ENCODE data around the gene C20orf141.
"Not testable (repeated sequence)": the region's sequence is repeated elsewhere in the genome, so short reads cannot be mapped to it uniquely, and the experiment has no call there.

C20orf141 gene

GRCh38 chr20:2826655-2827054 lies 11.9 kb downstream of the C20orf141 start:
- no peak overlapping the region for H3K27ac Mint-ChIP-seq
- H3K9me3 Mint-ChIP-seq = no peaks in the 10 kb centered on the region
- H3K27me3 Mint-ChIP-seq = peaks cover 33% of the 10 kb centered on the region
- H3K4me1 Mint-ChIP-seq = peaks cover 4% of the 10 kb centered on the region
- no peaks in the 10 kb centered on the region for H3K36me3 Mint-ChIP-seq
- H3K4me3 Mint-ChIP-seq = no peak overlapping the region
- no peak for ATAC-seq

- Mint-ChIP-seq H3K36me3 (peaks cover 2% of the 10 kb centered on the region), H3K27ac (no peak overlapping the region), H3K4me3 (no peak overlapping the region), H3K9me3 (no peaks in the 10 kb centered on the region), H3K4me1 (peaks cover 4% of the 10 kb centered on the region), H3K27me3 (peaks cover 27% of the 10 kb centered on the region)
- ATAC-seq = no peak
These were observed 14.6 kb downstream of the C20orf141 start for GRCh38 chr20:2829376-2829775.

- not testable (repeated sequence) for H3K4me3 Mint-ChIP-seq, H3K27ac Mint-ChIP-seq, H3K9me3 Mint-ChIP-seq, H3K36me3 Mint-ChIP-seq, H3K4me1 Mint-ChIP-seq, ATAC-seq
- H3K27me3 Mint-ChIP-seq = peaks cover 27% of the 10 kb centered on the region
These were observed 16.4 kb downstream of the C20orf141 start for GRCh38 chr20:2831206-2831605.

DNA sequence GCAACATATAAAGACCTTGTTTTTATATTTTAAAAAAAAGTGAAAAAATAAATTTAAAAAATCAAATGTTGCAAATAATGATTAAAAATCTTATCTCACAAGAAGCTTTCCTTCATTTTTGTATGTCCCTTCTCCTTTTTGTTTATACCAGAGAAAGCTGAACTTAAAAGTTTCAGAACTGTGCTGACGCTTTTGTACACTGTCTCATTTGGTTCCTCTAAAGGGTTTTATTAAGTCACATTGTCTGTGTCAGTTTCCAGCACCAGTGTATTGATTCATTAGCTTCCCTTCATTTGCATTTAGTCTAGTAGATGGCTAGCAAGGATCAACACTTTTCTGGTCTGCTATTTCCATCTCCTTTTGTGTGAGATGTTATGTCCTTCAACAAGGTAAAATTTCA lies 19.0 kb downstream of the C20orf141 start:
- H3K9me3 Mint-ChIP-seq = no peaks in the 10 kb centered on the region
- H3K4me1 Mint-ChIP-seq = peaks cover 11% of the 10 kb centered on the region
- no peak for ATAC-seq
- peaks cover 3% of the 10 kb centered on the region for H3K27me3 Mint-ChIP-seq
- H3K4me3 Mint-ChIP-seq = no peak overlapping the region
- H3K36me3 Mint-ChIP-seq = peaks cover 32% of the 10 kb centered on the region
- no peak overlapping the region for H3K27ac Mint-ChIP-seq

GRCh38 chr20:2834401-2835110 lies 19.8 kb downstream of the C20orf141 start:
- Mint-ChIP-seq H3K4me1 (peaks cover 17% of the 10 kb centered on the region), H3K4me3 (no peak overlapping the region), H3K36me3 (peaks cover 32% of the 10 kb centered on the region), H3K27ac (no peak overlapping the region), H3K9me3 (no peaks in the 10 kb centered on the region), H3K27me3 (no peaks in the 10 kb centered on the region)
- no peak for ATAC-seq

- peaks cover 19% of the 10 kb centered on the region for H3K4me1 Mint-ChIP-seq
- no peak overlapping the region for H3K27ac Mint-ChIP-seq
- no peak overlapping the region for H3K4me3 Mint-ChIP-seq
These were observed 20.6 kb downstream of the C20orf141 start for GRCh38 chr20:2835331-2835796.

DNA sequence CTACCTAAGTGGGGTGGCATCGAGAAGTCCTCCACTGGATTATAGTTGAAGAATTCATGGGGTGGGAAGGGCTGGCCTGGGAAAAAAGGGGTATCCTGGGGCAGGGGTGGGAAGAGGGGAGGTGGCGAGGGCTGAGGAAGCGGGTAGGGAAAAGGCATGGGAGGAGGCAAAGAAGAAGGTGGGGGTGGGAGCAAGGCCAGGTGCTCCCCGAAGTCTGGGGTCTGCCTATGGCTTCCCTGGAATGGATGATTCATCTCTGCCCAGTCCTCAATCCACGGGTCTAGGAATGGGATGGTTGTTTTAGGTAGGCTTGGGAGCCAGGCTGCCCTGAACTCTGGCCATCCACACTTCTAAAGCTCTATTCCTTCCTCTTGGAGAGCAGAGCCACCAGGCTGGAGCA lies 21.2 kb downstream of the C20orf141 start:
- H3K4me1 Mint-ChIP-seq = peaks cover 19% of the 10 kb centered on the region
- peaks cover 32% of the 10 kb centered on the region for H3K36me3 Mint-ChIP-seq
- no peaks in the 10 kb centered on the region for H3K27me3 Mint-ChIP-seq
- H3K9me3 Mint-ChIP-seq = no peaks in the 10 kb centered on the region
- H3K27ac Mint-ChIP-seq = no peak overlapping the region
- H3K4me3 Mint-ChIP-seq = no peak overlapping the region
- ATAC-seq = no peak

More at GRCh38 chr20:2835331-2835796, 20.6 kb downstream of the C20orf141 start:
- H3K36me3 Mint-ChIP-seq = peaks cover 32% of the 10 kb centered on the region
- H3K9me3 Mint-ChIP-seq = no peaks in the 10 kb centered on the region
- ATAC-seq = no peak
- H3K27me3 Mint-ChIP-seq = no peaks in the 10 kb centered on the region

DNA sequence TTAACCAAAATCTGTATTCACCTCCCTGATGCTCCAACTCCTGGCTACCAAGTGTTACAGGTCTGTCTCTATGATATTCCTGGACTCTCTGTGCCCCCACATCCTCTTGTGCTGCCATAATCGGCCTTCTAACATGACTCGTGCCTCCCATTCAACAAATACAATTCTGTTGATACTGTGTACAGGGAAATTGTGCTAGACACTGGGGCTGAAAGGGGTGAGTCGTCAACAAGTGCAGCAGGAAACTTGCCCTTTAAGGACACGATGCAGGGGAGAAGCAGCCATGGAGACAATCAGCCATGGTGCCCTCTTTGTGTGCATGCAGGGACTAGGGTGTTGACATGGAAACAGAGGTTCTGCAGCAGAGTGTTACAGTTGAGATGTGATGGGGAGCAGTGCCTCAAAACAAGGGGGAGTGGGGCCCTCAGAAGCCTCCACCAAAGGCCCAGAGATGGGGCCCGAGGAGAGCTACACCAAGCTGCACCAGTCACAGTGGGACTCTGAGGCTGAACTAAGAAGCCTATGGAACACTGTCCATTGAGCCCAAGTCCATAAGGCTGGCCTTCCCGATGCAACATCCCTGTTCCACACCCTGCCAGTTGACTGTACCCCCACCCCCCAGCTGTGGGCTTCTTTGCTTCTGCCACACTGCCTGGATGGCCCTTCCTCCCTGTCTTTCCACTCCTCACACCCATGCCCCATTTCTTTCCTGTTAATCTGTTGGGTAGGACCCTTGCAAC lies 22.6 kb downstream of the C20orf141 start:
- Mint-ChIP-seq H3K4me1 (peaks cover 25% of the 10 kb centered on the region), H3K4me3 (no peak overlapping the region), H3K27ac (no peak overlapping the region), H3K9me3 (no peaks in the 10 kb centered on the region), H3K27me3 (no peaks in the 10 kb centered on the region), H3K36me3 (peaks cover 32% of the 10 kb centered on the region)
- ATAC-seq = no peak

- ATAC-seq = peak; percentile 3
- Mint-ChIP-seq H3K27me3 (no peaks in the 10 kb centered on the region), H3K4me3 (peak overlapping the region; percentile 8), H3K9me3 (no peaks in the 10 kb centered on the region), H3K27ac (no peak overlapping the region), H3K36me3 (peaks cover 32% of the 10 kb centered on the region), H3K4me1 (peaks cover 25% of the 10 kb centered on the region)
These were observed 23.5 kb downstream of the C20orf141 start for GRCh38 chr20:2838170-2838797.

DNA sequence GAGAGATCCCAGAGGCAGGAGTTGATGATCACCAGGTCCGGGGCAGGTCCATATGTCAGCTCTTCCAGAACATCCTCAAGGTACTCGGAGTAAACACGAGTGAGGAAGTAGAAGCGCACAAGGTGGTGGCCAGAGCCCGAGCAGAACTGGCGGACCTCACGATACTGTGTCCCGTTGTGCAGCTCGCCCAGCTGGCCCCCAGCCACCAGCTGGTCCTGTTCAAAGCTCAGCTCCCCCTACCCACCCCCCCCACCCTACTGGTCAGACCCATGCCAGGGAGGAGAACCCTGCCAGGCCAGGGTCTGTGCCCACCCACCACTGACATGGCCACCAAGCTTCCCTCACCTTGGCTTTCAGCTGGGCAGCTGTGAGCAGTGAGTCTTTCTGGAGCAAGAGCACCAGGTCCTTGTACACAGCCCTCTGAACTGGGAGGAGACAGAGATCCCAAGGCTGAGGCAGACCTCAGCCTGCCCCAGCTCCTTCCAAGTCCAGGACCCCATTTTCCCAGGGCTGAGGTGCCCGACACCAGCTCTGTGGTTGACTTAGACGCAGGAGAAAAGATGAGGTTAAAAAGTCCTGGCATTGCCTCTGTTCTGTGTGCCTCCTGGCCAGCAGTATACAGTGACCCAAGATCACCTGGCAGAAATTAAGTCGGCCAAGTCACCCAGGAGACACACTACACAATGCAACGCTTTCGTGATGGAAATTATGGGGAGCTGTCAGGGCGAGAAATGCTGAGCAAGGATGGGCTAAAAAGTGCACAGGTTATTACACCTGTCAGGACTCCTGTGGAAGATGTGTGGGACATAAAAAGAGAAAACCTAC lies 24.3 kb downstream of the C20orf141 start:
- Mint-ChIP-seq H3K27me3 (no peaks in the 10 kb centered on the region), H3K27ac (peak overlapping the region; percentile 93), H3K4me3 (peak overlapping the region; percentile 73), H3K4me1 (peaks cover 30% of the 10 kb centered on the region), H3K36me3 (peaks cover 32% of the 10 kb centered on the region), H3K9me3 (no peaks in the 10 kb centered on the region)
- no peak for ATAC-seq

- Mint-ChIP-seq H3K4me1 (peaks cover 37% of the 10 kb centered on the region), H3K9me3 (no peaks in the 10 kb centered on the region), H3K27me3 (no peaks in the 10 kb centered on the region), H3K36me3 (peaks cover 27% of the 10 kb centered on the region), H3K4me3 (peak overlapping the region; percentile 73), H3K27ac (peak overlapping the region; percentile 93)
- ATAC-seq = peak; percentile 1
These were observed 24.9 kb downstream of the C20orf141 start for GRCh38 chr20:2839732-2840137.

DNA sequence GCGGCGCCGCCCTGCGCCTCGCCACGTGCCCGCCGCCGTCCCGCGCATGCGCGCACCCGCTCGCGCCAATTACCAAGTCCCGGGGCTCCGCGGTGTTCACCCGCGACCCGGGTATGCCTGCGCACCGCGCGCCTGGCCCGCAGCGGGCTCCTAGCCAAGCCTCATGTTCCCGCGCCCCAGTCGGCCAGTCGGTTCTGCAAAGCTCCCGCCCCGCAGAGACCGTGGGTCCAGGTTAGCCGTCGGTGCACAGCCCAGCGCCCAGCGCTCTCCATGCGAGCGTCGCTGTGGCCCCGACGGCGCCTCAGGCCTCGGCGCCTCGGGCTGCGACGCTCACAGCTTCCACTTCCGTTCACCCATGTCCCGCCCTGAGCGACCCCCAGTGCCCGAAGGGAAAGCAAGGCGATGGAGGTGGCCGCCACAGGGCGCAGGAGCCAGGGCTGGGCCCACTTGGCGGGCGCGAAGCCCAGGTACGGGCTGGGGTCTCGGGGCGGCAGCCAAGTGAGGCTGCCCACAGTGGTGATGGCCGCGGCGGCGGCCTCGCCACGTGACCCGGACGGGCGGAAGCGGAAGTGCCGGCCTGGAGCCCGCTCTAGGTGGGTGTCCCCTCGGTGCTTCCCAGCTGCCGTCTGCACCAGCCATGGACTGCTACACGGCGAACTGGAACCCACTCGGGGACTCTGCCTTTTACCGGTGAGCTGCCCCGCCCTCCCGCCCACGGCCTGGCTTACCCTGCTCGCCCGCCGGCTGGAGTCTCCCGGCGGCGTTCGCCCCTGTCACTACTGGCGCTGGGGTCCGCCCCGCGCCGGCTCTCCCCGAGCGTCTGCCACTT lies 25.6 kb downstream of the C20orf141 start, which contains the start of the genes PCED1A and VPS16:
TSS of gene PCED1A (minus strand) at position 518 of the 829 bp plus-strand sequence. CDS start 743 bp downstream, outside the sequence.
TSS of gene VPS16 (plus strand) at position 608 of the 829 bp plus-strand sequence. CDS start at position 638, 30 bp downstream.
- Mint-ChIP-seq H3K27me3 (no peaks in the 10 kb centered on the region), H3K9me3 (no peaks in the 10 kb centered on the region), H3K36me3 (peaks cover 24% of the 10 kb centered on the region), H3K4me3 (peak within 1 kb of the TSS; percentile 87), H3K4me1 (peaks cover 42% of the 10 kb centered on the region), H3K27ac (peak within 1 kb of the TSS; percentile 93)
- ATAC-seq = peak; percentile 99

DNA sequence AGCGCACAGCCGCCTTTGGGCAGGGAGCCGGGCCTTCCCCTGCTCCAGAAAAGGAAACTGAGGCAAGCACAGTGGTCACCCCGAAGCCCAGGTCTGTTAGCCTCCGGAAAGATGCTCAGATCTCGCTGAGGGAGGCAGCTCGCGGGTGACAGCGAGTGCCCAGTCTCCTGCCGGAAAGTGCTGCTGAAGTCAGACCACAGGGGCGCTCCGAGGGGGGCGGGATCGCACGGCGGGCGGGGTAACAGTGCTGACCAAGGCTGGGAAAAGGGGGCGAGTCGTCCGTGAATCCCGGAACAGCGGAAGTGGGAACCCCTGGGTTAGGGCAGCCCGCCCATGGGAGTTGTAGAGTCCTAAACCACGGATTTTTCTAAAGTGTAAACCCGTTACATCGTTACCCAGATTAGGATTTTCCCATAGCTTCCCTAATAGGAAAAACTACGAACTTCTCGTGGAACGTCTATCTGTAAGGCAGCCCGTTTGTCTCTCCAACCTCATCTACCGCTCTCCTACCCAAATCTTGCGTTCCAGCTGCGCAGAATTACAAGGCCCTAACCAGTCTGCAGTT lies 26.3 kb downstream of the C20orf141 start:
- peak; percentile 51 for ATAC-seq
- peak overlapping the region; percentile 93 for H3K27ac Mint-ChIP-seq
- no peaks in the 10 kb centered on the region for H3K9me3 Mint-ChIP-seq
- H3K36me3 Mint-ChIP-seq = peaks cover 24% of the 10 kb centered on the region
- H3K27me3 Mint-ChIP-seq = no peaks in the 10 kb centered on the region
- H3K4me1 Mint-ChIP-seq = peaks cover 42% of the 10 kb centered on the region
- peak overlapping the region; percentile 87 for H3K4me3 Mint-ChIP-seq

DNA sequence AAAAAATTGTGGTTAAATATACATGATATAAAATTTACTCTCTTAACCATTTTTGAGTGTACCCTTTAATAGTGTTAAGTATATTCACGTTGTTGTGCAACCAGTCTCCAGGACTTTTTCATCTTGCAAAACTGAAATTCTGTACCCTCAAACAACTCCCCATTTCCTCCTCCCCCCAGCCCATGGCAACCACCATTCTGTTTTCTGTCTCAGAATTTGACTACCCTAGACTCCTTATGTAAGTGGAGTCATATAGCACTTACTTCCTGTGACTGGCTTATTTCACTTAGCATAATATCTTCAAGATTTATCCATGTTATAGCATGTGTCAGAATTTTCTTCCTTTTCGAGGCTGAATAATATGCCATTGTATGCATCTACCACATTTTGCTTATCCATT lies 30.8 kb downstream of the C20orf141 start:
- H3K27ac Mint-ChIP-seq = no peak overlapping the region
- no peak overlapping the region for H3K4me3 Mint-ChIP-seq
- peaks cover 11% of the 10 kb centered on the region for H3K36me3 Mint-ChIP-seq
- H3K27me3 Mint-ChIP-seq = no peaks in the 10 kb centered on the region
- no peaks in the 10 kb centered on the region for H3K9me3 Mint-ChIP-seq
- no peak for ATAC-seq
- H3K4me1 Mint-ChIP-seq = peaks cover 27% of the 10 kb centered on the region
